ENCODE measurements around the gene RGL3. TPM values are rescaled to one million over a fixed set of nuclear protein-coding genes. Genes with fewer than 3 reads are reported as not detected.

RGL3 gene
- total RNA-seq, 1 donor from 2014 or later: 44.8 TPM

GRCh38 chr19:11378319-11379189 is 40.6 kb downstream of the RGL3 start:
- H3K4me3 Mint-ChIP-seq: no peak overlapping the region
- H3K27ac Mint-ChIP-seq: peak overlapping the region; percentile 64
- no peak for DNase-seq (ENCODE audit: extremely low spot score, unreplicated experiment)
- peaks cover 17% of the 10 kb centered on the region for H3K27me3 Mint-ChIP-seq
- H3K36me3 Mint-ChIP-seq: peaks cover 3% of the 10 kb centered on the region
- H3K9me3 Mint-ChIP-seq: no peaks in the 10 kb centered on the region
- peak; percentile 78 for TF ChIP-seq CTCF (conservative IDR thresholded peaks at IDR 0.05)
- peaks cover 22% of the 10 kb centered on the region for H3K4me1 Mint-ChIP-seq (ENCODE audit: unreplicated experiment)

GRCh38 chr19:11377756-11378155 is 41.4 kb downstream of the RGL3 start:
- Mint-ChIP-seq H3K9me3 (no peaks in the 10 kb centered on the region), H3K4me3 (no peak overlapping the region), H3K36me3 (peaks cover 3% of the 10 kb centered on the region), H3K4me1 (ENCODE audit: unreplicated experiment) (peaks cover 27% of the 10 kb centered on the region), H3K27me3 (peaks cover 13% of the 10 kb centered on the region), H3K27ac (no peak overlapping the region)
- no peak for TF ChIP-seq CTCF (conservative IDR thresholded peaks at IDR 0.05)
- DNase-seq (ENCODE audit: extremely low spot score, unreplicated experiment): no peak

GRCh38 chr19:11377237-11377636 is 41.9 kb downstream of the RGL3 start:
- H3K27ac Mint-ChIP-seq: no peak overlapping the region
- peaks cover 27% of the 10 kb centered on the region for H3K4me1 Mint-ChIP-seq (ENCODE audit: unreplicated experiment)
- DNase-seq (ENCODE audit: extremely low spot score, unreplicated experiment): no peak
- no peak for TF ChIP-seq CTCF (conservative IDR thresholded peaks at IDR 0.05)
- no peaks in the 10 kb centered on the region for H3K9me3 Mint-ChIP-seq
- peak overlapping the region; percentile 21 for H3K4me3 Mint-ChIP-seq
- H3K36me3 Mint-ChIP-seq: peaks cover 3% of the 10 kb centered on the region
- peaks cover 10% of the 10 kb centered on the region for H3K27me3 Mint-ChIP-seq

- Mint-ChIP-seq H3K27ac (peak overlapping the region; percentile 60), H3K4me3 (no peak overlapping the region), H3K27me3 (no peaks in the 10 kb centered on the region), H3K4me1 (ENCODE audit: unreplicated experiment) (peaks cover 21% of the 10 kb centered on the region), H3K9me3 (no peaks in the 10 kb centered on the region), H3K36me3 (peaks cover 3% of the 10 kb centered on the region)
- no peak for DNase-seq (ENCODE audit: extremely low spot score, unreplicated experiment)
- TF ChIP-seq CTCF (conservative IDR thresholded peaks at IDR 0.05): no peak
Measured at GRCh38 chr19:11375143-11375948, 43.8 kb downstream of the RGL3 start.

GRCh38 chr19:11374433-11375142 is 44.5 kb downstream of the RGL3 start, which contains the start of gene SWSAP1:
Gene SWSAP1 (plus strand): TSS chr19:11374666. CDS start chr19:11374681, 15 bp downstream.
- Mint-ChIP-seq H3K9me3 (no peaks in the 10 kb centered on the region), H3K4me3 (no peak within 1 kb of the TSS), H3K27ac (no peak within 1 kb of the TSS), H3K27me3 (no peaks in the 10 kb centered on the region), H3K36me3 (peaks cover 3% of the 10 kb centered on the region), H3K4me1 (ENCODE audit: unreplicated experiment) (peaks cover 16% of the 10 kb centered on the region)
- DNase-seq (ENCODE audit: extremely low spot score, unreplicated experiment): peak; percentile 95
- no peak for TF ChIP-seq CTCF (conservative IDR thresholded peaks at IDR 0.05)

Measured in type B pancreatic cell (in vitro differentiated cells).